HEK293 (cell line): ENCODE data around the gene HID1.

Experiments used
- BCL6B ChIP-seq: fragments of 450-650 bp; formaldehyde crosslinking; IDR thresholded peaks from 2 replicates; pipeline ENCODE4 v1.5.1; 2017; ENCODE audit warnings: missing biosample characterization, missing genetic modification characterization
- GLI4 ChIP-seq: fragments of 450-650 bp; formaldehyde crosslinking; IDR thresholded peaks from 2 replicates; pipeline ENCODE4 v1.5.1; 2016; ENCODE audit warnings: missing biosample characterization, missing genetic modification characterization
- HOXA7 ChIP-seq: sonication (generic); formaldehyde crosslinking; IDR thresholded peaks from 2 replicates; pipeline ENCODE4 v1.8.1; 2022; ENCODE audit warnings: missing genetic modification reagents, borderline replicate concordance
- HOXC10 ChIP-seq: sonication (generic); formaldehyde crosslinking; IDR thresholded peaks from 2 replicates; pipeline ENCODE4 v1.8.1; 2023; ENCODE audit warnings: mild to moderate bottlenecking, missing genetic modification reagents
- KLF10 ChIP-seq: fragments of 450-650 bp; IDR thresholded peaks from 2 replicates; pipeline ENCODE4 v1.5.1; 2018; ENCODE audit warnings: missing biosample characterization, mild to moderate bottlenecking, missing genetic modification characterization
- KLF17 ChIP-seq: fragments of 450-650 bp; formaldehyde crosslinking; IDR thresholded peaks from 2 replicates; pipeline ENCODE4 v1.5.1; 2016; ENCODE audit warnings: missing biosample characterization, missing genetic modification characterization
- MZF1 ChIP-seq: fragments of 450-650 bp; formaldehyde crosslinking; IDR thresholded peaks from 2 replicates; pipeline ENCODE4 v1.5.1; 2017; ENCODE audit warnings: missing biosample characterization, missing genetic modification characterization, borderline replicate concordance
- PBX3 ChIP-seq: sonication (generic); formaldehyde crosslinking; IDR thresholded peaks from 2 replicates; pipeline ENCODE4 v1.8.1; 2022; ENCODE audit warnings: mild to moderate bottlenecking, moderate library complexity, missing genetic modification reagents
- SP2 ChIP-seq: fragments of 450-650 bp; formaldehyde crosslinking; IDR thresholded peaks from 2 replicates; pipeline ENCODE4 v1.5.1; 2016; ENCODE audit warnings: missing biosample characterization, missing genetic modification characterization
- SP3 ChIP-seq: fragments of 450-650 bp; formaldehyde crosslinking; IDR thresholded peaks from 2 replicates; pipeline ENCODE4 v1.5.1; 2016; ENCODE audit warnings: missing biosample characterization, missing genetic modification characterization
- ZBTB48 ChIP-seq: fragments of 450-650 bp; formaldehyde crosslinking; IDR thresholded peaks from 2 replicates; pipeline ENCODE4 v1.5.1; 2016; ENCODE audit warnings: missing biosample characterization, missing genetic modification characterization
- ZNF114 ChIP-seq: fragments of 450-650 bp; formaldehyde crosslinking; IDR thresholded peaks from 2 replicates; pipeline ENCODE4 v1.5.0; 2017; ENCODE audit warnings: missing biosample characterization, missing genetic modification characterization
- ZNF121 ChIP-seq: fragments of 450-650 bp; formaldehyde crosslinking; IDR thresholded peaks from 2 replicates; pipeline ENCODE4 v1.5.1; 2016; ENCODE audit warnings: missing biosample characterization, missing genetic modification characterization
- ZNF133 ChIP-seq: fragments of 450-650 bp; formaldehyde crosslinking; IDR thresholded peaks from 2 replicates; pipeline ENCODE4 v1.5.1; 2016; ENCODE audit warnings: missing biosample characterization, missing genetic modification characterization
- ZNF169 ChIP-seq: fragments of 450-650 bp; formaldehyde crosslinking; IDR thresholded peaks from 2 replicates; pipeline ENCODE4 v1.5.1; 2016; ENCODE audit warnings: missing biosample characterization, missing genetic modification characterization
- ZNF214 ChIP-seq: fragments of 450-650 bp; formaldehyde crosslinking; IDR thresholded peaks from 2 replicates; pipeline ENCODE4 v1.5.1; 2017; ENCODE audit warnings: missing biosample characterization, mild to moderate bottlenecking, missing genetic modification characterization, borderline replicate concordance
- ZNF362 ChIP-seq: fragments of 450-650 bp; formaldehyde crosslinking; IDR thresholded peaks from 2 replicates; pipeline ENCODE4 v1.5.1; 2016; ENCODE audit warnings: missing biosample characterization, missing genetic modification characterization
- ZNF37A ChIP-seq: fragments of 450-650 bp; IDR thresholded peaks from 2 replicates; pipeline ENCODE4 v1.5.1; 2018; ENCODE audit warnings: missing biosample characterization, missing genetic modification characterization
- ZNF394 ChIP-seq: fragments of 450-650 bp; formaldehyde crosslinking; IDR thresholded peaks from 2 replicates; pipeline ENCODE4 v1.5.1; 2016; ENCODE audit warnings: missing biosample characterization, missing genetic modification characterization, mild to moderate bottlenecking, moderate library complexity, borderline replicate concordance
- ZNF423 ChIP-seq: fragments of 450-650 bp; formaldehyde crosslinking; IDR thresholded peaks from 2 replicates; pipeline ENCODE4 v1.5.1; 2016; ENCODE audit warnings: missing biosample characterization, missing genetic modification characterization
- ZNF426 ChIP-seq: fragments of 450-650 bp; formaldehyde crosslinking; IDR thresholded peaks from 2 replicates; pipeline ENCODE4 v1.5.1; 2017; ENCODE audit warnings: missing biosample characterization, missing genetic modification characterization, mild to moderate bottlenecking, inconsistent platforms, moderate library complexity
- ZNF48 ChIP-seq: fragments of 450-650 bp; formaldehyde crosslinking; IDR thresholded peaks from 2 replicates; pipeline ENCODE4 v1.5.1; 2016; ENCODE audit warnings: missing biosample characterization, missing genetic modification characterization
- ZNF501 ChIP-seq: fragments of 450-650 bp; formaldehyde crosslinking; IDR thresholded peaks from 2 replicates; pipeline ENCODE4 v1.5.1; 2016; ENCODE audit warnings: missing biosample characterization, missing genetic modification characterization
- ZNF596 ChIP-seq: fragments of 450-650 bp; IDR thresholded peaks from 2 replicates; pipeline ENCODE4 v1.5.0; 2018; ENCODE audit warnings: missing biosample characterization, mild to moderate bottlenecking, missing genetic modification characterization, moderate library complexity
- ZNF629 ChIP-seq: fragments of 450-650 bp; formaldehyde crosslinking; IDR thresholded peaks from 2 replicates; pipeline ENCODE4 v1.5.1; 2017; ENCODE audit warnings: missing biosample characterization, missing genetic modification characterization
- ZNF677 ChIP-seq: fragments of 450-650 bp; IDR thresholded peaks from 2 replicates; pipeline ENCODE4 v1.5.0; 2018; ENCODE audit warnings: missing biosample characterization, mild to moderate bottlenecking, missing genetic modification characterization, moderate library complexity
- ZNF707 ChIP-seq: fragments of 450-650 bp; formaldehyde crosslinking; IDR thresholded peaks from 2 replicates; pipeline ENCODE4 v1.5.1; 2016; ENCODE audit warnings: missing biosample characterization, missing genetic modification characterization
- ZNF777 ChIP-seq: fragments of 450-650 bp; formaldehyde crosslinking; IDR thresholded peaks from 2 replicates; pipeline ENCODE4 v1.5.1; 2017; ENCODE audit warnings: missing biosample characterization, missing genetic modification characterization, borderline replicate concordance
- ZSCAN30 ChIP-seq: fragments of 450-650 bp; IDR thresholded peaks from 2 replicates; pipeline ENCODE4 v1.5.1; 2018; ENCODE audit warnings: missing biosample characterization, mild to moderate bottlenecking, missing genetic modification characterization, moderate library complexity
- ZSCAN4 ChIP-seq: fragments of 450-650 bp; formaldehyde crosslinking; IDR thresholded peaks from 2 replicates; pipeline ENCODE4 v1.5.1; 2017; ENCODE audit warnings: missing biosample characterization, missing genetic modification characterization
- ZSCAN5A ChIP-seq: fragments of 450-650 bp; formaldehyde crosslinking; IDR thresholded peaks from 2 replicates; pipeline ENCODE4 v1.5.1; 2016; ENCODE audit warnings: missing biosample characterization, missing genetic modification characterization

The HID1 gene

GRCh38 chr17:74987418-74987908, 14.9 kb upstream of the HID1 start, which contains the start of gene CDR2L (continued):
- no peak for TF ChIP-seq ZNF214 (tag by site-specific recombination)
- no peak for TF ChIP-seq ZNF426
- TF ChIP-seq ZNF114 (tag by site-specific recombination), result no peak
- TF ChIP-seq ZNF394, result no peak
- 0 out of 2 replicates have a peak, but pooled peaks have one; percentile 14 for TF ChIP-seq ZNF596 (tag by site-specific recombination)
- TF ChIP-seq ZNF362 (tag by site-specific recombination), result no peak
- TF ChIP-seq KLF10 (tag by site-specific recombination), result peak; percentile 53; the same call in 1 of the 2 replicates
- TF ChIP-seq ZSCAN5A (tag by site-specific recombination), result no peak
- no peak for TF ChIP-seq ZNF501
- no peak for TF ChIP-seq ZNF169
- TF ChIP-seq ZNF629, result no peak
- no peak for TF ChIP-seq ZNF48 (tag by site-specific recombination)
- TF ChIP-seq ZNF133 (tag by site-specific recombination), result no peak
- TF ChIP-seq ZNF121 (tag by site-specific recombination), result no peak
- peak; percentile 79 for TF ChIP-seq SP2
- TF ChIP-seq ZBTB48, result peak; percentile 22; the same call in 1 of the 2 replicates
- TF ChIP-seq MZF1 (tag by site-specific recombination), result no peak
- no peak; the same call in 1 of the 2 replicates for TF ChIP-seq PBX3 (CRISPR knock-in tag)
- TF ChIP-seq ZNF37A (tag by site-specific recombination), result 0 out of 2 replicates have a peak, but pooled peaks have one; percentile 33
- no peak for TF ChIP-seq ZNF707 (tag by site-specific recombination)
- TF ChIP-seq ZNF777, result no peak
- TF ChIP-seq HOXA7 (CRISPR knock-in tag), result 0 out of 2 replicates have a peak, but pooled peaks have one; percentile 57
- TF ChIP-seq HOXC10, result no peak
- peak; percentile 49; the same call in 1 of the 2 replicates for TF ChIP-seq ZSCAN30 (tag by site-specific recombination)
- no peak for TF ChIP-seq ZSCAN4 (tag by site-specific recombination)
- TF ChIP-seq GLI4 (tag by site-specific recombination), result no peak
- no peak for TF ChIP-seq ZNF423 (tag by site-specific recombination)
- peak; percentile 59; the same call in 1 of the 2 replicates for TF ChIP-seq ZNF677 (tag by site-specific recombination)
- TF ChIP-seq BCL6B (tag by site-specific recombination), result no peak
- TF ChIP-seq SP3 (tag by site-specific recombination), result peak; percentile 70
- TF ChIP-seq KLF17 (tag by site-specific recombination), result no peak
